H1 (cell line): ENCODE results near the gene MTF2. TPM values are rescaled to one million over a fixed set of nuclear protein-coding genes. Genes with fewer than 3 reads are reported as not detected.
A peak's percentile ranks its signal among the peaks of the same experiment; 100 is the strongest.

Experiments used
- CTCF ChIA-PET: fragments of 300-600 bp; sonication (Branson Sonifier 250); formaldehyde crosslinking; loops from one replicate; lab custom pipeline; 2021; ENCODE audit not compliant: partially characterized antibody; lab: Charles Lee
- POLR2A ChIA-PET: fragments of 300-600 bp; sonication (Branson Sonifier 250); formaldehyde crosslinking; loops from one replicate; lab custom pipeline; 2021; ENCODE audit warnings: inconsistent platforms; ENCODE audit not compliant: partially characterized antibody; lab: Charles Lee
- DNase-seq, 2 experiments: peaks; one replicate each; pipeline versions ENCODE4 v3.0.0 to v3.0.0-alpha.2; 2010 to 2022; ENCODE audit warnings: low spot score in 2 of 2, low read depth in 1 of 2, mixed read lengths in 1 of 2
- FAIRE-seq: peaks from 2 replicates; lab custom pipeline; 2011; peaks lifted over from hg19 to GRCh38; lab: Jason Lieb, UNC
- H2AFZ ChIP-seq: 2 replicates; pipeline ENCODE4 v1.8.1; 2012; ENCODE audit warnings: low read length, inconsistent platforms
- H2AK5ac ChIP-seq: 2 replicates; pipeline ENCODE4 v1.6.1; 2013; ENCODE audit warnings: low read depth, low read length
- H2BK120ac ChIP-seq: replicated peaks from 2 replicates; pipeline ENCODE3; 2013; ENCODE audit warnings: low read depth, low read length, inconsistent platforms
- H2BK12ac ChIP-seq: 2 replicates; pipeline ENCODE4 v1.6.1; 2013; ENCODE audit warnings: low read depth, low read length
- H2BK15ac ChIP-seq: 2 replicates; pipeline ENCODE4 v1.6.1; 2013; ENCODE audit warnings: low read length
- H2BK20ac ChIP-seq: 2 replicates; pipeline ENCODE4 v1.6.1; 2013; ENCODE audit warnings: low read length
- H2BK5ac ChIP-seq: 2 replicates; pipeline ENCODE4 v1.6.1; 2013; ENCODE audit warnings: low read depth, low read length
- H3K14ac ChIP-seq: 2 replicates; pipeline ENCODE4 v1.6.1; 2013; ENCODE audit warnings: inconsistent platforms; ENCODE audit not compliant: insufficient read length
- H3K18ac ChIP-seq: 2 replicates; pipeline ENCODE4 v1.6.1; 2013; ENCODE audit warnings: low read length; ENCODE audit errors: extremely low read depth
- H3K23ac ChIP-seq: 2 replicates; pipeline ENCODE4 v1.6.1; 2013; ENCODE audit warnings: inconsistent platforms; ENCODE audit not compliant: insufficient read length
- H3K23me2 ChIP-seq: 2 replicates; pipeline ENCODE4 v1.6.1; 2013; ENCODE audit warnings: low read depth, low read length
- H3K27ac ChIP-seq: 2 replicates; pipeline ENCODE4 v1.6.1; 2011; ENCODE audit warnings: low read depth, low read length, inconsistent platforms
- H3K27me3 ChIP-seq, 4 experiments: replicated peaks in 1 of 4; 1 replicate in 1 of 4; 2 replicates in 3 of 4; pipeline versions ENCODE4 v1.6.1 to v1.8.1; 2011 to 2013; ENCODE audit warnings: low read length in 3 of 4, mild to moderate bottlenecking in 3 of 4, inconsistent platforms in 2 of 4, mixed read lengths in 2 of 4, moderate library complexity in 1 of 4; ENCODE audit not compliant: control insufficient read depth in 3 of 4, insufficient read depth in 3 of 4; ENCODE audit errors: extremely low read depth in 1 of 4
- H3K36me3 ChIP-seq, 4 experiments: 2 replicates each; pipeline versions ENCODE4 v1.6.1 to v1.8.1; 2011 to 2013; ENCODE audit warnings: mild to moderate bottlenecking in 4 of 4, low read length in 3 of 4, moderate library complexity in 2 of 4, control low read depth in 1 of 4, inconsistent platforms in 1 of 4; ENCODE audit not compliant: insufficient read depth in 4 of 4, control insufficient read depth in 2 of 4
- H3K4ac ChIP-seq: replicated peaks from 2 replicates; pipeline ENCODE3; 2013; ENCODE audit warnings: low read length, low read depth, mixed read lengths, inconsistent platforms; ENCODE audit not compliant: insufficient read length
- H3K4me1 ChIP-seq, 4 experiments: replicated peaks in 1 of 4; 1 replicate in 1 of 4; 2 replicates in 3 of 4; pipeline versions ENCODE4 v1.6.1 to v1.8.1; 2011 to 2013; ENCODE audit warnings: low read length in 3 of 4, inconsistent platforms in 2 of 4, mixed read lengths in 1 of 4; ENCODE audit not compliant: insufficient read depth in 4 of 4, control insufficient read depth in 3 of 4
- H3K4me2 ChIP-seq, 2 experiments: 2 replicates each; pipeline versions ENCODE4 v1.6.1 to v1.8.1; 2011 to 2013; ENCODE audit warnings: low read depth in 2 of 2, low read length in 2 of 2, control low read depth in 1 of 2, inconsistent platforms in 1 of 2, mild to moderate bottlenecking in 1 of 2; ENCODE audit not compliant: insufficient read depth in 1 of 2
- H3K4me3 ChIP-seq, 4 experiments: fragments of 200-600, 300-600 bp in 1 of 4; sonication (generic), shearing (Covaris generic), sonication (Bioruptor Twin) in 1 of 4; 2 replicates each; pipeline versions ENCODE4 v1.5.1 to v1.8.1; 2011 to 2016; ENCODE audit warnings: low read length in 4 of 4, low read depth in 3 of 4, control low read depth in 2 of 4, inconsistent platforms in 2 of 4, mild to moderate bottlenecking in 2 of 4, mixed read lengths in 1 of 4, moderate library complexity in 1 of 4; ENCODE audit not compliant: insufficient read depth in 2 of 4; ENCODE audit errors: extremely low read depth in 1 of 4
- H3K56ac ChIP-seq: replicated peaks from 2 replicates; pipeline ENCODE3; 2013; ENCODE audit warnings: low read depth, mild to moderate bottlenecking, mixed read lengths, low read length, inconsistent platforms; ENCODE audit not compliant: insufficient read length
- H3K79me1 ChIP-seq: 2 replicates; pipeline ENCODE4 v1.6.1; 2013; ENCODE audit warnings: low read depth, low read length, control low read depth
- H3K79me2 ChIP-seq, 2 experiments: 2 replicates each; pipeline versions ENCODE4 v1.6.1 to v1.8.1; 2012 to 2013; ENCODE audit warnings: low read length in 2 of 2, mild to moderate bottlenecking in 2 of 2, inconsistent platforms in 1 of 2; ENCODE audit not compliant: insufficient read depth in 2 of 2, control insufficient read depth in 1 of 2
- H3K9ac ChIP-seq, 4 experiments: replicated peaks in 1 of 4; 1 replicate in 1 of 4; 2 replicates in 3 of 4; pipeline versions ENCODE4 v1.6.1 to v1.8.1; 2011 to 2013; ENCODE audit warnings: low read depth in 3 of 4, low read length in 3 of 4, control low read depth in 2 of 4, mild to moderate bottlenecking in 2 of 4, moderate library complexity in 2 of 4, inconsistent platforms in 1 of 4; ENCODE audit errors: extremely low read depth in 1 of 4
- H3K9me3 ChIP-seq, 2 experiments: 2 replicates each; pipeline versions ENCODE4 v1.6.1 to v1.8.1; 2012 to 2013; ENCODE audit warnings: mild to moderate bottlenecking in 2 of 2, moderate library complexity in 2 of 2, control low read depth in 1 of 2, inconsistent platforms in 1 of 2, low read depth in 1 of 2, low read length in 1 of 2, mixed read lengths in 1 of 2; ENCODE audit not compliant: insufficient read depth in 2 of 2
- H4K20me1 ChIP-seq, 2 experiments: replicated peaks in 1 of 2; 2 replicates each; pipeline versions ENCODE3 to v1.8.1; 2011 to 2013; ENCODE audit warnings: inconsistent platforms in 2 of 2, low read length in 2 of 2, mild to moderate bottlenecking in 1 of 2; ENCODE audit not compliant: insufficient read depth in 2 of 2, control insufficient read depth in 1 of 2
- H4K5ac ChIP-seq: 2 replicates; pipeline ENCODE4 v1.6.1; 2013; ENCODE audit warnings: low read length, low read depth, mixed read lengths, inconsistent platforms; ENCODE audit not compliant: insufficient read length
- H4K8ac ChIP-seq: 2 replicates; pipeline ENCODE4 v1.8.0; 2013; ENCODE audit warnings: mild to moderate bottlenecking, moderate library complexity, low read length, inconsistent platforms; ENCODE audit not compliant: insufficient read depth; ENCODE audit errors: extremely low read depth
- H4K91ac ChIP-seq: replicated peaks from 2 replicates; pipeline ENCODE3; 2013; ENCODE audit warnings: low read length, mixed read lengths, inconsistent platforms; ENCODE audit not compliant: insufficient read length
- CEBPB ChIP-seq: IDR thresholded peaks from 2 replicates; pipeline ENCODE4 v1.6.1; 2012; ENCODE audit warnings: low read depth, low read length
- MAFK ChIP-seq: IDR thresholded peaks from 2 replicates; pipeline ENCODE4 v1.6.1; 2012; ENCODE audit warnings: low read depth, mild to moderate bottlenecking, improper control_type of control experiment, low read length
- WGBS, 2 experiments: shearing (Covaris generic) in 1 of 2; methylation state at CpG; one replicate each; pipeline versions ENCODE4 v1.1.6 to v1.1.7; 2013 to 2015; ENCODE audit warnings: low lambda C conversion rate in 2 of 2, mixed read lengths in 2 of 2, inconsistent platforms in 1 of 2, low coverage in 1 of 2, missing lambda C conversion rate in 1 of 2; ENCODE audit not compliant: insufficient replicate concordance in 2 of 2, insufficient coverage in 1 of 2, insufficient read length in 1 of 2; ENCODE audit errors: extremely low coverage in 1 of 2, missing lambda C conversion rate in 1 of 2; 5-methylcytosine and 5-hydroxymethylcytosine counted together
- polyA plus RNA-seq, 7 experiments: library from polyadenylated mRNA; depleted of rRNA in 3 of 7; stranded (reverse) in 5 of 7; unstranded in 2 of 7; fragments of >200 nt in 5 of 7; fragments of 200-250 nt in 2 of 7; gene quantifications; 1 replicate in 5 of 7; 2 replicates in 1 of 7; 4 replicates in 1 of 7; pipeline versions ENCODE4 v1.2.1 to v1.2.3, GENCODE V29; 2011 to 2013; ENCODE audit warnings: missing spikeins in 2 of 7, mixed read lengths in 2 of 7
- total RNA-seq: library from RNA; stranded (reverse); fragmentation: NEBNext Ultra II Directional; extraction: Animal tissue kit (Norgen Biotek cat#: 25700); gene quantifications from 2 replicates; pipeline ENCODE4 v1.2.1, GENCODE V29; 2021

The MTF2 gene
- total and polyA plus RNA-seq, 2 of the 8 experiments (the other 6 are each of a cell fraction or from before 2014, with no cell fraction given) = 72.1 to 102 TPM

- no peak overlapping the region for H3K14ac ChIP-seq
- H3K4me1 ChIP-seq = no peaks in the 10 kb centered on the region
- H3K4me2 ChIP-seq = no peak overlapping the region
- no peak overlapping the region for H2AK5ac ChIP-seq
- H4K8ac ChIP-seq = no peak overlapping the region
- no peaks in the 10 kb centered on the region for H3K79me1 ChIP-seq
- H3K4me3 ChIP-seq = no peak overlapping the region
- DNase-seq = no peak
- H2BK15ac ChIP-seq = no peak overlapping the region
- H2BK5ac ChIP-seq = no peak overlapping the region
- H3K9ac ChIP-seq = no peak overlapping the region
- ChIA-PET POLR2A (no interaction called here), CTCF (interaction anchor here (0.6 to 2.1 kb wide), 8 partner anchors 10 to 470 kb away, joined by 3 to 7 read pairs (median 4); no protein-coding TSS in a partner anchor)
- no peak overlapping the region for H4K91ac ChIP-seq
- no peak overlapping the region for H4K5ac ChIP-seq
- peaks cover 2% of the 10 kb centered on the region in 2 experiments for H4K20me1 ChIP-seq
- H2BK20ac ChIP-seq = no peak overlapping the region
- no peaks in the 10 kb centered on the region for H3K23me2 ChIP-seq
- no peaks in the 10 kb centered on the region for H3K27me3 ChIP-seq
- H3K18ac ChIP-seq = no peak overlapping the region
- no peak overlapping the region for H2AFZ ChIP-seq
- H3K36me3 ChIP-seq = no peaks in the 10 kb centered on the region
- H3K4ac ChIP-seq = no peak overlapping the region
- H3K56ac ChIP-seq = no peak overlapping the region
- no peak for FAIRE-seq
- 93% methylated on average over 2 of the region's 2 CpGs; no CpG with 5 or more reads in 1 of the 2 experiments for WGBS, 2 experiments
- no peak overlapping the region for H2BK120ac ChIP-seq
- TF ChIP-seq CEBPB = peak; percentile 18; the same call in 1 of the 2 replicates
- no peak for TF ChIP-seq MAFK
- H3K23ac ChIP-seq = no peak overlapping the region
- H2BK12ac ChIP-seq = no peak overlapping the region
- no peaks in the 10 kb centered on the region for H3K79me2 ChIP-seq
- H3K27ac ChIP-seq = no peak overlapping the region
- no peaks in the 10 kb centered on the region for H3K9me3 ChIP-seq
These were observed 22.4 kb upstream of the MTF2 start for GRCh38 chr1:93056649-93057048.
